Iris pigment epithelial cell (primary cell): ENCODE results near the gene EEF2KMT.

ENCODE experiments used
- DNase-seq: peaks from one replicate; pipeline ENCODE4 v3.0.0-alpha.2; 2011; ENCODE audit warnings: low read depth

Gene EEF2KMT

GRCh38 chr16:5041600-5042133 lies 55.9 kb downstream of the EEF2KMT start:
- DNase-seq, result peak; percentile 81

- DNase-seq, result no peak
Measured at GRCh38 chr16:5040451-5040850, 57.1 kb downstream of the EEF2KMT start.

- DNase-seq, result no peak
Measured at GRCh38 chr16:5036228-5037156, 61.1 kb downstream of the EEF2KMT start.

- no peak for DNase-seq
Measured at GRCh38 chr16:5035909-5036227, 61.7 kb downstream of the EEF2KMT start.
